Osteocyte (in vitro differentiated cells): ENCODE results near the gene ZFAND5. TPM values are rescaled to one million over a fixed set of nuclear protein-coding genes. Genes with fewer than 3 reads are reported as not detected.
A peak's percentile ranks its signal among the peaks of the same experiment; 100 is the strongest.

ENCODE experiments used
- DNase-seq: peaks from one replicate; pipeline ENCODE4 v3.0.0; 2021; ENCODE audit warnings: mixed read lengths; ENCODE audit not compliant: unreplicated experiment; ENCODE audit errors: extremely low spot score
- H3K27ac Mint-ChIP-seq: one replicate; pipeline ENCODE4 v1.8.0; 2021; ENCODE audit warnings: mild to moderate bottlenecking, mixed read lengths; ENCODE audit not compliant: unreplicated experiment
- H3K27me3 Mint-ChIP-seq: one replicate; pipeline ENCODE4 v1.8.0; 2021; ENCODE audit warnings: mixed read lengths; ENCODE audit not compliant: unreplicated experiment
- H3K36me3 Mint-ChIP-seq: one replicate; pipeline ENCODE4 v1.8.0; 2021; ENCODE audit warnings: mixed read lengths; ENCODE audit not compliant: unreplicated experiment
- H3K4me1 Mint-ChIP-seq: one replicate; pipeline ENCODE4 v1.8.0; 2021; ENCODE audit warnings: mixed read lengths; ENCODE audit not compliant: unreplicated experiment
- H3K4me3 Mint-ChIP-seq: one replicate; pipeline ENCODE4 v1.8.0; 2021; ENCODE audit warnings: mild to moderate bottlenecking, moderate library complexity, mixed read lengths; ENCODE audit not compliant: unreplicated experiment
- H3K9me3 Mint-ChIP-seq: one replicate; pipeline ENCODE4 v1.8.0; 2021; ENCODE audit warnings: mixed read lengths; ENCODE audit not compliant: unreplicated experiment
- CTCF ChIP-seq: fragments of 200-600 bp; sonication (generic); IDR thresholded peaks from 2 replicates; pipeline ENCODE4 v1.5.0; 2021; ENCODE audit warnings: antibody characterized with exemption, mild to moderate bottlenecking, moderate library complexity
- total RNA-seq: library from RNA; stranded (reverse); gene quantifications from 2 replicates; pipeline ENCODE4 v1.2.1, GENCODE V29; 2021

ZFAND5 gene
- total RNA-seq, 1 donor from 2014 or later: 233 TPM

- Mint-ChIP-seq H3K36me3 (no peaks in the 10 kb centered on the region), H3K9me3 (peaks cover 5% of the 10 kb centered on the region), H3K4me3 (peak overlapping the region; percentile 1), H3K27ac (no peak overlapping the region), H3K27me3 (peaks cover 6% of the 10 kb centered on the region), H3K4me1 (peaks cover 22% of the 10 kb centered on the region)
- DNase-seq: no peak
- no peak for TF ChIP-seq CTCF
Measured at GRCh38 chr9:72315089-72315509, 49.9 kb downstream of the ZFAND5 start.

- no peaks in the 10 kb centered on the region for H3K36me3 Mint-ChIP-seq
- peaks cover 4% of the 10 kb centered on the region for H3K27me3 Mint-ChIP-seq
- peaks cover 5% of the 10 kb centered on the region for H3K9me3 Mint-ChIP-seq
- DNase-seq: no peak
- no peak overlapping the region for H3K27ac Mint-ChIP-seq
- H3K4me1 Mint-ChIP-seq: peaks cover 22% of the 10 kb centered on the region
- TF ChIP-seq CTCF: no peak
- H3K4me3 Mint-ChIP-seq: no peak overlapping the region
Measured at GRCh38 chr9:72313507-72313906, 51.5 kb downstream of the ZFAND5 start.

GRCh38 chr9:72312386-72312987, 52.5 kb downstream of the ZFAND5 start:
- DNase-seq: no peak
- Mint-ChIP-seq H3K4me1 (peaks cover 22% of the 10 kb centered on the region), H3K9me3 (no peaks in the 10 kb centered on the region), H3K4me3 (no peak overlapping the region), H3K27ac (no peak overlapping the region), H3K27me3 (no peaks in the 10 kb centered on the region), H3K36me3 (no peaks in the 10 kb centered on the region)
- no peak for TF ChIP-seq CTCF

- H3K27ac Mint-ChIP-seq: no peak overlapping the region
- H3K27me3 Mint-ChIP-seq: no peaks in the 10 kb centered on the region
- no peak for DNase-seq
- H3K4me1 Mint-ChIP-seq: peaks cover under 1% of the 10 kb centered on the region
- no peaks in the 10 kb centered on the region for H3K9me3 Mint-ChIP-seq
- H3K36me3 Mint-ChIP-seq: no peaks in the 10 kb centered on the region
- no peak for TF ChIP-seq CTCF
- no peak overlapping the region for H3K4me3 Mint-ChIP-seq
Measured at GRCh38 chr9:72309364-72310133, 55.5 kb downstream of the ZFAND5 start.

GRCh38 chr9:72306761-72307160, 58.2 kb downstream of the ZFAND5 start:
- Mint-ChIP-seq H3K4me1 (no peaks in the 10 kb centered on the region), H3K27ac (no peak overlapping the region)

More at GRCh38 chr9:72306761-72307160, 58.2 kb downstream of the ZFAND5 start:
- no peaks in the 10 kb centered on the region for H3K27me3 Mint-ChIP-seq
- H3K36me3 Mint-ChIP-seq: no peaks in the 10 kb centered on the region
- TF ChIP-seq CTCF: no peak
- DNase-seq: no peak
- no peak overlapping the region for H3K4me3 Mint-ChIP-seq
- H3K9me3 Mint-ChIP-seq: no peaks in the 10 kb centered on the region
